Measurements from ENCODE around the gene ZNF735.
"Not testable (repeated sequence)": the region's sequence is repeated elsewhere in the genome, so short reads cannot be mapped to it uniquely, and the experiment has no call there.

GRCh38 chr7:64219710-64220298 is 12.8 kb downstream of the ZNF735 start:
- TF ChIP-seq, protein P1, sequence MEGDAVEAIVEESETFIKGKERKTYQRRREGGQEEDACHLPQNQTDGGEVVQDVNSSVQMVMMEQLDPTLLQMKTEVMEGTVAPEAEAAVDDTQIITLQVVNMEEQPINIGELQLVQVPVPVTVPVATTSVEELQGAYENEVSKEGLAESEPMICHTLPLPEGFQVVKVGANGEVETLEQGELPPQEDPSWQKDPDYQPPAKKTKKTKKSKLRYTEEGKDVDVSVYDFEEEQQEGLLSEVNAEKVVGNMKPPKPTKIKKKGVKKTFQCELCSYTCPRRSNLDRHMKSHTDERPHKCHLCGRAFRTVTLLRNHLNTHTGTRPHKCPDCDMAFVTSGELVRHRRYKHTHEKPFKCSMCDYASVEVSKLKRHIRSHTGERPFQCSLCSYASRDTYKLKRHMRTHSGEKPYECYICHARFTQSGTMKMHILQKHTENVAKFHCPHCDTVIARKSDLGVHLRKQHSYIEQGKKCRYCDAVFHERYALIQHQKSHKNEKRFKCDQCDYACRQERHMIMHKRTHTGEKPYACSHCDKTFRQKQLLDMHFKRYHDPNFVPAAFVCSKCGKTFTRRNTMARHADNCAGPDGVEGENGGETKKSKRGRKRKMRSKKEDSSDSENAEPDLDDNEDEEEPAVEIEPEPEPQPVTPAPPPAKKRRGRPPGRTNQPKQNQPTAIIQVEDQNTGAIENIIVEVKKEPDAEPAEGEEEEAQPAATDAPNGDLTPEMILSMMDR (IDR thresholded peaks at IDR 0.05): not testable (repeated sequence)
- not testable (repeated sequence) for TF ChIP-seq EP300 (IDR thresholded peaks at IDR 0.05)

All from stomach (tissue), 4 donors.